ENCODE results near the gene ANKS3.

ANKS3 gene

GRCh38 chr16:4726616-4727015, 7.5 kb downstream of the ANKS3 start (continued):
- TF ChIP-seq, protein P1, sequence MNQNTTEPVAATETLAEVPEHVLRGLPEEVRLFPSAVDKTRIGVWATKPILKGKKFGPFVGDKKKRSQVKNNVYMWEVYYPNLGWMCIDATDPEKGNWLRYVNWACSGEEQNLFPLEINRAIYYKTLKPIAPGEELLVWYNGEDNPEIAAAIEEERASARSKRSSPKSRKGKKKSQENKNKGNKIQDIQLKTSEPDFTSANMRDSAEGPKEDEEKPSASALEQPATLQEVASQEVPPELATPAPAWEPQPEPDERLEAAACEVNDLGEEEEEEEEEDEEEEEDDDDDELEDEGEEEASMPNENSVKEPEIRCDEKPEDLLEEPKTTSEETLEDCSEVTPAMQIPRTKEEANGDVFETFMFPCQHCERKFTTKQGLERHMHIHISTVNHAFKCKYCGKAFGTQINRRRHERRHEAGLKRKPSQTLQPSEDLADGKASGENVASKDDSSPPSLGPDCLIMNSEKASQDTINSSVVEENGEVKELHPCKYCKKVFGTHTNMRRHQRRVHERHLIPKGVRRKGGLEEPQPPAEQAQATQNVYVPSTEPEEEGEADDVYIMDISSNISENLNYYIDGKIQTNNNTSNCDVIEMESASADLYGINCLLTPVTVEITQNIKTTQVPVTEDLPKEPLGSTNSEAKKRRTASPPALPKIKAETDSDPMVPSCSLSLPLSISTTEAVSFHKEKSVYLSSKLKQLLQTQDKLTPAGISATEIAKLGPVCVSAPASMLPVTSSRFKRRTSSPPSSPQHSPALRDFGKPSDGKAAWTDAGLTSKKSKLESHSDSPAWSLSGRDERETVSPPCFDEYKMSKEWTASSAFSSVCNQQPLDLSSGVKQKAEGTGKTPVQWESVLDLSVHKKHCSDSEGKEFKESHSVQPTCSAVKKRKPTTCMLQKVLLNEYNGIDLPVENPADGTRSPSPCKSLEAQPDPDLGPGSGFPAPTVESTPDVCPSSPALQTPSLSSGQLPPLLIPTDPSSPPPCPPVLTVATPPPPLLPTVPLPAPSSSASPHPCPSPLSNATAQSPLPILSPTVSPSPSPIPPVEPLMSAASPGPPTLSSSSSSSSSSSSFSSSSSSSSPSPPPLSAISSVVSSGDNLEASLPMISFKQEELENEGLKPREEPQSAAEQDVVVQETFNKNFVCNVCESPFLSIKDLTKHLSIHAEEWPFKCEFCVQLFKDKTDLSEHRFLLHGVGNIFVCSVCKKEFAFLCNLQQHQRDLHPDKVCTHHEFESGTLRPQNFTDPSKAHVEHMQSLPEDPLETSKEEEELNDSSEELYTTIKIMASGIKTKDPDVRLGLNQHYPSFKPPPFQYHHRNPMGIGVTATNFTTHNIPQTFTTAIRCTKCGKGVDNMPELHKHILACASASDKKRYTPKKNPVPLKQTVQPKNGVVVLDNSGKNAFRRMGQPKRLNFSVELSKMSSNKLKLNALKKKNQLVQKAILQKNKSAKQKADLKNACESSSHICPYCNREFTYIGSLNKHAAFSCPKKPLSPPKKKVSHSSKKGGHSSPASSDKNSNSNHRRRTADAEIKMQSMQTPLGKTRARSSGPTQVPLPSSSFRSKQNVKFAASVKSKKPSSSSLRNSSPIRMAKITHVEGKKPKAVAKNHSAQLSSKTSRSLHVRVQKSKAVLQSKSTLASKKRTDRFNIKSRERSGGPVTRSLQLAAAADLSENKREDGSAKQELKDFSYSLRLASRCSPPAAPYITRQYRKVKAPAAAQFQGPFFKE (tag by site-specific recombination; IDR thresholded peaks at IDR 0.05; ENCODE audit: borderline replicate concordance): no peak
- TF ChIP-seq ZEB2 (tag by site-specific recombination; IDR thresholded peaks at IDR 0.05) (no peak), ZSCAN30 (tag by site-specific recombination; IDR thresholded peaks at IDR 0.05) (no peak)

- POLR2A ChIA-PET: no interaction called here
- CTCF ChIA-PET: interaction anchor here (1.0 kb wide), 1 partner anchor 15 kb away, joined by 4 read pairs; no protein-coding TSS in a partner anchor
These were observed 9.3 kb downstream of the ANKS3 start for GRCh38 chr16:4724661-4725270.

DNA sequence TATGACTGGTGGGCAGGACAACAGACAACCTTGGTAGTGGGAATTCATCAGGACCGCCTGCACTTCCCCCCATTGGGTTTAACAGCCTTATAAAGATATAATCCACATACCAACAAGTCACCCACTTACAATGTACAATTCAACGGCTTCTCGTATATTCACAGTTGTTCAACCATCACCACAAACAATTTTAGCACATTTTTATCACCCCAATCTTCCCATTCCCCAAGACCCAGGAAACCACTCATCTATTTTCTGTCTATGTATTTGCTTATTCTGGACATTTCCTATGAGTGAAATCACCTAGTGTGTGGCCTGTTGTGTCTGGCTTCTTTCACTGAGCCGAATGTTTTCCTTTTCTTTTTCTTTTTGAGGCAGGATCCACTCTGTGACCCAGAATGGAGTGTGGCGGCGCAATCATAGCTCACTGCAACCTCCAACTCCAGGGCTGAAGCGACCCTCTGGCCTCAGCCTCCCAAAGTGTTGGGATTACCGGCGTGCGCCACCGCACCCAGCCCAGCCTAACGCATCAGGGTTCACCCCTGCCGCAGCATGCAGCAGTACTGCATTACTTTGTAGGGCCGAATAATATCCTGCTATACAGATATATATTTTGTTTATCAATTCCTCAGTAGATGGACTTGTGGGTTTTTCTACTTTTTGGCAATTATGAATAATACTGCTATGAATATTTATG, 10.9 kb downstream of the ANKS3 start:
- no peak overlapping the region for H3K4me3 ChIP-seq (ENCODE audit: low read depth, low read length)
- TF ChIP-seq WT1 (tag by site-specific recombination; IDR thresholded peaks at IDR 0.05) (no peak), ZNF692 (tag by site-specific recombination; IDR thresholded peaks at IDR 0.05) (no peak), ZNF23 (tag by site-specific recombination; IDR thresholded peaks at IDR 0.05; ENCODE audit: borderline replicate concordance) (no peak), ZFP3 (tag by site-specific recombination; IDR thresholded peaks at IDR 0.05; ENCODE audit: low read depth) (no peak), ZNF513 (tag by site-specific recombination; IDR thresholded peaks at IDR 0.05) (no peak), ZNF169 (tag by site-specific recombination; IDR thresholded peaks at IDR 0.05) (no peak), ZNF521 (tag by site-specific recombination; IDR thresholded peaks at IDR 0.05) (no peak), ZNF133 (tag by site-specific recombination; IDR thresholded peaks at IDR 0.05) (no peak), ZNF558 (tag by site-specific recombination; IDR thresholded peaks at IDR 0.05) (no peak), ZNF501 (tag by site-specific recombination; IDR thresholded peaks at IDR 0.05) (no peak), ZNF473 (tag by site-specific recombination; IDR thresholded peaks at IDR 0.05) (no peak), YY2 (tag by site-specific recombination; IDR thresholded peaks at IDR 0.05) (no peak)
- TF ChIP-seq, protein P2, sequence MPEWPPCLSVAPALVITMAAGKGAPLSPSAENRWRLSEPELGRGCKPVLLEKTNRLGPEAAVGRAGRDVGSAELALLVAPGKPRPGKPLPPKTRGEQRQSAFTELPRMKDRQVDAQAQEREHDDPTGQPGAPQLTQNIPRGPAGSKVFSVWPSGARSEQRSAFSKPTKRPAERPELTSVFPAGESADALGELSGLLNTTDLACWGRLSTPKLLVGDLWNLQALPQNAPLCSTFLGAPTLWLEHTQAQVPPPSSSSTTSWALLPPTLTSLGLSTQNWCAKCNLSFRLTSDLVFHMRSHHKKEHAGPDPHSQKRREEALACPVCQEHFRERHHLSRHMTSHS (tag by site-specific recombination; IDR thresholded peaks at IDR 0.05): no peak
- TF ChIP-seq, protein P3, sequence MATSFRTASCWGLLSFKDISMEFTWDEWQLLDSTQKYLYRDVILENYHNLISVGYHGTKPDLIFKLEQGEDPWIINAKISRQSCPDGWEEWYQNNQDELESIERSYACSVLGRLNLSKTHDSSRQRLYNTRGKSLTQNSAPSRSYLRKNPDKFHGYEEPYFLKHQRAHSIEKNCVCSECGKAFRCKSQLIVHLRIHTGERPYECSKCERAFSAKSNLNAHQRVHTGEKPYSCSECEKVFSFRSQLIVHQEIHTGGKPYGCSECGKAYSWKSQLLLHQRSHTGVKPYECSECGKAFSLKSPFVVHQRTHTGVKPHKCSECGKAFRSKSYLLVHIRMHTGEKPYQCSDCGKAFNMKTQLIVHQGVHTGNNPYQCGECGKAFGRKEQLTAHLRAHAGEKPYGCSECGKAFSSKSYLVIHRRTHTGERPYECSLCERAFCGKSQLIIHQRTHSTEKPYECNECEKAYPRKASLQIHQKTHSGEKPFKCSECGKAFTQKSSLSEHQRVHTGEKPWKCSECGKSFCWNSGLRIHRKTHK (tag by site-specific recombination; IDR thresholded peaks at IDR 0.05): no peak
- H3K4me1 ChIP-seq (ENCODE audit: control insufficient read depth, insufficient read depth, low read length): no peaks in the 10 kb centered on the region
- no peak overlapping the region for H3K27ac ChIP-seq (ENCODE audit: extremely low read depth, low read depth, low read length)
- H3K9me3 ChIP-seq (ENCODE audit: control insufficient read depth, insufficient read depth, low read depth, low read length): no peaks in the 10 kb centered on the region
- CTCF ChIA-PET: interaction anchor here (0.6 to 0.7 kb wide), 2 partner anchors 67 to 211 kb away, joined by 3 read pairs; no protein-coding TSS in a partner anchor
- POLR2A ChIA-PET: no interaction called here
- peaks cover 11 to 49% of the 10 kb centered on the region in 2 experiments; a peak in 2 of 3 replicates for H3K36me3 ChIP-seq (ENCODE audit: control insufficient read depth in 2 of 2, insufficient read depth in 1 of 2, low read length in 2 of 2)

More at GRCh38 chr16:4724661-4725270, 9.3 kb downstream of the ANKS3 start:
- Histone ChIP-seq H3K9me3 (ENCODE audit: control insufficient read depth, insufficient read depth, low read depth, low read length) (no peaks in the 10 kb centered on the region), H3K4me1 (ENCODE audit: control insufficient read depth, insufficient read depth, low read length) (no peaks in the 10 kb centered on the region), H3K36me3 (ENCODE audit: control insufficient read depth in 2 of 2, insufficient read depth in 1 of 2, low read length in 2 of 2) (peaks cover 14 to 52% of the 10 kb centered on the region in 2 experiments; a peak in 2 of 3 replicates), H3K27ac (ENCODE audit: extremely low read depth, low read depth, low read length) (no peak overlapping the region), H3K4me3 (ENCODE audit: low read depth, low read length) (no peak overlapping the region)
- TF ChIP-seq SCRT2 (tag by site-specific recombination; IDR thresholded peaks at IDR 0.05): peak; percentile 69
- no peak for TF ChIP-seq HOXD13 (CRISPR knock-in tag; IDR thresholded peaks at IDR 0.05; ENCODE audit: borderline replicate concordance)
- peak; percentile 47; the same call in 1 of the 2 replicates for TF ChIP-seq ZBTB48 (tag by site-specific recombination; IDR thresholded peaks at IDR 0.05)
- TF ChIP-seq WT1 (tag by site-specific recombination; IDR thresholded peaks at IDR 0.05): no peak
- no peak for TF ChIP-seq ZNF521 (tag by site-specific recombination; IDR thresholded peaks at IDR 0.05)
- peak; percentile 54; the same call in 1 of the 2 replicates for TF ChIP-seq SCRT1 (tag by site-specific recombination; IDR thresholded peaks at IDR 0.05; ENCODE audit: borderline replicate concordance)
